Stimulated activated CD8-positive, alpha-beta memory T cell treated with anti-CD3 and anti-CD28 coated beads, Interleukin-2, amount 100 ng/mL, for 48 hours (primary cell): ENCODE measurements around the gene USP2.
"Not testable (repeated sequence)": the region's sequence is repeated elsewhere in the genome, so short reads cannot be mapped to it uniquely, and the experiment has no call there.

Experiments used
- DNase-seq, 2 donors: peaks; one replicate each; pipeline ENCODE4 v3.0.0-alpha.2; 2020; ENCODE audit warnings: low read depth in 2 of 2

The USP2 gene

GRCh38 chr11:119414321-119414720, 32.8 kb upstream of the USP2 start:
- DNase-seq = no peak

- DNase-seq = no peak
Observed at GRCh38 chr11:119412072-119412471, 30.6 kb upstream of the USP2 start.

GRCh38 chr11:119410501-119410900, 29.0 kb upstream of the USP2 start:
- DNase-seq = no peak

GRCh38 chr11:119409731-119410130, 28.2 kb upstream of the USP2 start:
- DNase-seq = no peak

DNA sequence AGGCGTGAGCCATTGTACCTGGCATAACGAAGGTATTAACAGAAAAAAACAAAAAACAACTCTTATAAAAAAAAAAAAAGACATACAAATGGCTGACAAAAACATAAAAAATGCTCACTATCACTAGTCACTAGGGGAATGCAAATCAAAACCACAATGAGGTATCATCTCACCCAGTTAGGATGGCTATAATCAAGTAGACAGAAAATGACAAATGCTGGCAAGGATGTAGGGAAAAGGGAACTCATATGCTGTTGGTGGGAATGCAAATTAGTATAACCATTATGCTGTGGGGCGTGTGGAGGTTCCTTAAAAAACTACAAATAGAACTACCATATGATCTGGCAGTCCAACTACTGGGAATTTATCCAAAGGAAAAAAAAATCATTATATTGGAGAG, 24.5 kb upstream of the USP2 start:
- DNase-seq = no peak

DNA sequence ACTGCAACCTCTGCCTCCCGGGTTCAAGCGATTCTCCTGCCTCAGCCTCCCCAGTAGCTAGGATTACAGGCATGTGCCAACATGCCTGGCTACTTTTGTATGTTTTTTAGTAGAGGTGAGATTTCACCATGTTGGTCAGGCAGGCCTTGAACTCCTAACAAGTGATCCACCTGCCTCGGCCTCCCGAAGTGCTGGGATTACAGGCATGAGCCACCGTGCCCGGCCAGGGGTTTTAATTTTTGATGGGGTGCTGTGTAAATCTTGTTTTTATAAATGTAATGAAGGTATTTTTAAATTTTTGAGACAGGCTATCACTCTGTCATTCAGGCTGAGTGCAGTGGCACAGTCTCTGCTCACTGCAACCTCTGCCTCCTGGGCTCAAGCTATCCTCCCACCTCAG, 24.0 kb upstream of the USP2 start:
- not testable (repeated sequence) for DNase-seq

DNA sequence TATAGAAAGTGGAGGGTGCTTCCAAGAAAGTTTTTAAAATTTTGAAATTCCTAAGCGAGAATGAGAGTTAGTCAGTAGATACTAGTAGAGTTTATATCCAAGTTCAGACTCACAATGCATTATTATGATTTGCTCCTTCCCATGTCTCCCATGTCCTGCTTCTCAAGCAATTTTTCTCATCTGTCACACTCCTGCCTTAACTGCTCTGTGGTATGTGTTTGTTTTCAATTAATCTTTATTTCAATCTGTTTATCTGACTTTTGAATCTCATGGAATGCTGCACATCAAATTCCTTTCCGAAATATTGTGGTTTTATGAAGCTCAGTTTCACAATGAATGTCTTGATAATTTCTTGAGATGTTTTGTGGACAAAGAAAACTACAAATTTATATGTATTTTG, 23.4 kb upstream of the USP2 start:
- no peak for DNase-seq

DNA sequence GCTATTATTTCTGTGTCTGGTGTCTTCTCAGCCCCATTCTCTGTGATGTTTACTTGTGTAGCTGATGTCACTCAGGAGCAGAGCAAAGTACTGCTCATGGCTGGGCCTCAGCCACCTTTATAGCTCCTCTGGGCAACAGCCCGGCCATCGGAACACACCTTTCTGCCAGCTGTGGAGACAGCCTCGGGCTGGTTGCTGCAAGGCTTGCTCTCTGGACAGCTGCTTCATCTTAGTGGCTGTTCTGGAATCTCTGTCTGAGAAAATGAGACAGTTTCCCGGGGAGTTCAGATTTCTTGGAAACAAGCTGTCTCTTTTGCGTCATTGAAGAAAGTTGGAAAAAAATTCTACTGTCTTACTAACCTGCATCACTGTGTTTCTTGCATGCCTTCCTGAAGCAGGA, 21.5 kb upstream of the USP2 start:
- no peak for DNase-seq

GRCh38 chr11:119402470-119402869, 21.0 kb upstream of the USP2 start:
- no peak for DNase-seq

GRCh38 chr11:119400860-119401259, 19.4 kb upstream of the USP2 start:
- no peak for DNase-seq

- DNase-seq = no peak
Observed at GRCh38 chr11:119397740-119398139, 16.2 kb upstream of the USP2 start.

DNA sequence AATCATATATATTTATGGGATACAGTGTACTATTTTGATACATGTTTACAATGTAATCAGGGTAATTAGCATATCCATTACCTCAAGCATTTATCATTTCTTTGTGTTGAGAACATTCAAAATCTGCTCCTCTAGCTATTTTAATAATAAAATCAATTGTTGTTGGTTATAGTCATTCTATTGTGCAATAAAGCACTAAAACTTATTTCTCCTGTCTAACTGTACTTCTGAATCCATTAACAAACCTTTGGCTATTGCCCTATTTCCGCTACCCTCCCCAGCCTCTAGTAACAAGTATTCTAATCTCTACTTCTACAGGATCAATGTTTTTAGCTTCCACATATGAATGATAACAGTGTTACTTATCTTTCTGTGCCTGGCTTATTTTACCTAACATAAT, 15.3 kb upstream of the USP2 start:
- DNase-seq = no peak

- DNase-seq = no peak
Observed at GRCh38 chr11:119391275-119391674, 9.8 kb upstream of the USP2 start.

DNA sequence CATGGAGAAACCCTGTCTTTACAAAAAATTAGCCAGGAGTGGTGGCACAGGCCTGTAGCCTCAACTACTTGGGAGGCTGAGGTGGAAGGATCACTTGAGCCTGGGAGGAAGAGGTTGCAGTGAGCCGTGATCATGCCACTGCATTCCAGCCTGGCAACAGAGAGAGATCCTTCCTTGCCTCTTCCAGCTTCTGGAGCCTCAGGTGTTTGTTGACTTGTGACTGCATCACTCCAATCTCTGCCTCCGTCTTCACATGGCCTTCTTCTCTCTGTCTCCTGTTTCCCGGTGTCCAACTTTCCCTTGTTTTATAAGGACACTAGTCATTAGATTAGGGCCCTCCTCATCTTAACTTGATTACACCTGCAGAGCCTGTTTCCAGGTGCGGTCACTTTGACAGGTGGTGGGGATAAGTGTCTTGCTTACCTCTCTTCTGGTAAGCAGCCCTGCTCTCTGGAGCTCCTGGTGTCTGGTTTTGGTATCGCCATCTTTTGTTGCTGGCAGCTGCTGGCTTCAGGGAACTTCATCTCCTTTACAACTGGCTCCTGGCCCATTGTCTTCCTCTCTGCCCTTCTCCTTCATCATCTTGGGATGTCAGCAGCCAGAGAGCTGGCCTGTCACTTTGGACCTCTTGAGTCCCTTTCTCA, 8.2 kb upstream of the USP2 start:
- DNase-seq = no peak

- DNase-seq = no peak
Observed at GRCh38 chr11:119388103-119388502, 6.6 kb upstream of the USP2 start.

DNA sequence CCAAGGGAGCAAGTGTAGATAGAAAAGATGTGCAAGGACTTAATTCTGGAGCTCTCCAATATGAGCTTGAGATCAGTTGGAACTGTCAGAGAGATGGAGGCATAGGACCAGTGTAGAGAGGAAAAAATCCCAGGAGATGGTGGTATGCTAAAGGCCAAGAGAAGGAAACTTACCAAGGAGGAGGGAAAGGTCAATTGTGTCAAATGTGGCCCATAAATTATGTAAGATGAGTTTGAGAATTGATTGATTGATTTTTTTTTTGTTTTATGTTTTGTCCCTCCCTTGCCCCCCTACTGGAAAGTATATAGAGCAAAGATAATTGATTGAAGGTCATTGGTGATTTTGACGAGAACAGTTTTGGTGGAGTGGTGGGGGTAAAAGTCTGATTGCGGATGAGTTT, 2.8 kb upstream of the USP2 start:
- no peak for DNase-seq

DNA sequence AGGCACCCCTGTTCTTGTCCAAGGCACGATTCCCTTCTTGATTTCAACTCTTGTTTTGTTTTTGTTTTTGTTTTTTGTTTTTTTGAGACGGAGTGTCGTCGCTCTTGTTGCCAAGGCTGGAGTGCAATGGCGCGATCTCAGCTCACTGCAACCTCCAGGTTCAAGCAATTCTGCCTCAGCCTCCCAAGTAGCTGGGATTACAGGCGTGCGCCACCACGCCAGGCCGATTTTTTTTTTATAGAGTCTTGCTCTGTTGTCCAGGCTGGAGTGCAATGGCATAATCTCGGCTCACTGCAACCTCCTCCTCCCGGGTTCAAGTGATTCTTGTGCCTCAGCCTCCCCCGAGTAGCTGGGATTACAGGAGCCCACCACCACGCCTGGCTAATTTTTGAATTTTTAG, 1.0 kb upstream of the USP2 start:
- DNase-seq = not testable (repeated sequence)

DNA sequence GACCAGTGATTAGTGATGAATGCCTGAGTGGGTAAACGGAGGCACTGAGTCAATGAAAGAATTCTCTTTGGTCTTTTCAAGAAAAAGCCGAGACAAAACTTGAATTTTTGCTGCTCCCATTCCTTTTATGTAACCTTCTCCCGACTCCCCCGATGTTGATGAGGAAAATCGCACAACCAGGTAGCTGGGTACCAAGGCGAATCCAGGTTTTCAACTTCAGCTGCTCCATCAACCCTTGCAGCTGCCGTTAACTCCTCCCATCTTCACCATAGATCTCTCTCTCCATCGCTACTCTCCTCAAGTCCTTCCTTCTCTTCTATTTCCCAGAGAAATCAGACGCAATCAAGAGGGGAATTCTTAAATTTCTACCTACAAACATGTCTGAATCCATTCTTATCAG, 611 bp upstream of the USP2 start:
- no peak for DNase-seq

DNA sequence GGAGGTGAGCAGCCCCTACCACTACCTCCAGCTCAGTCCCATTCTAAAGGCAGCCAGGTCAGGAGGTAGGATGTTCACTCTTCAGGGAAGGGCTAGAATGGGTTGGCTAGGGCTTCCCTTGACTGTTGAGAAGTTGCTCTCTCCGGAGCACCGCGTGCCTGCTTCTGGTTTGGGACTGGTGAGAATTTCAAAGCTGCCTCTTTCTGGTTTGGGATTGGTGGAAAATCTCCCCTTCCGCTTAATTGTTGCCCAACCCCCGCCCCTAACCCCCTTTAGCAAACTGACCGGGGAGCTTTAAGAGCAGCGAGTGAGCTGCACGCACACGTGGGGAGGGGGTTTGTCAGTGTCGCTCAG, 686 bp downstream of the USP2 start:
- no peak for DNase-seq

DNA sequence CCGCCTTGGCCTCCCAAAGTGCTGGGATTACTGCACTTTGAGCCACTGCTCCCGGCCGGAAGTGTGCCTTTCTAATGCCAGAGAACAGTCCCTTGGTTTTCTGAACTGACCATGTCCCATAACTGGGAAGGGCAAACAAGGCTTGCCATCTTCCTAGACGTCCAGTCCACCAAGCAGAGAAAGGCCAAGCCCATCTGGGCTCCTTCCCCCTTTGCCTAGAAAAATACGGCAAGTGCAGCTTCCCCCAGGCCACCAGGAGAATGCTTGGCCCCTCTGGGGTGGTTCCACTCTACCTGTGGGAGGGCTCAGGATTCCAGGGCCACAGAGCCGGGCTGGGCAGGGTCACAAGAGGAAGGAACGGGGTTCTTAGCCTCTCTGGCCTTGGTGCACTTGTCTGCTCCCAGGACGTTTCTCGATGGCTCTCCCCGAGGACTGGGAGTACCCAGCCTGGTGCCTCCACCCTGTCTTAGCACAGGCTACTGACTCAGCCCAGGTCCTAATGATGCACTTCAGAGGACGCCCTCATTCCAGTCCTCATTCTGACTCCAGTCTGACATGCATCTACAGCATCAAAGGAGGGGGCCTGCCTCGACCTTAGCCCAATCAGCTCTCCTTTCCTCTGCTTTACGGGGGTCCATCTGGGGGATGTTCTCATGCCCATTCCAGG, 1.2 kb downstream of the USP2 start:
- DNase-seq = no peak

- no peak for DNase-seq
Observed at GRCh38 chr11:119378851-119379465, 2.5 kb downstream of the USP2 start.

DNA sequence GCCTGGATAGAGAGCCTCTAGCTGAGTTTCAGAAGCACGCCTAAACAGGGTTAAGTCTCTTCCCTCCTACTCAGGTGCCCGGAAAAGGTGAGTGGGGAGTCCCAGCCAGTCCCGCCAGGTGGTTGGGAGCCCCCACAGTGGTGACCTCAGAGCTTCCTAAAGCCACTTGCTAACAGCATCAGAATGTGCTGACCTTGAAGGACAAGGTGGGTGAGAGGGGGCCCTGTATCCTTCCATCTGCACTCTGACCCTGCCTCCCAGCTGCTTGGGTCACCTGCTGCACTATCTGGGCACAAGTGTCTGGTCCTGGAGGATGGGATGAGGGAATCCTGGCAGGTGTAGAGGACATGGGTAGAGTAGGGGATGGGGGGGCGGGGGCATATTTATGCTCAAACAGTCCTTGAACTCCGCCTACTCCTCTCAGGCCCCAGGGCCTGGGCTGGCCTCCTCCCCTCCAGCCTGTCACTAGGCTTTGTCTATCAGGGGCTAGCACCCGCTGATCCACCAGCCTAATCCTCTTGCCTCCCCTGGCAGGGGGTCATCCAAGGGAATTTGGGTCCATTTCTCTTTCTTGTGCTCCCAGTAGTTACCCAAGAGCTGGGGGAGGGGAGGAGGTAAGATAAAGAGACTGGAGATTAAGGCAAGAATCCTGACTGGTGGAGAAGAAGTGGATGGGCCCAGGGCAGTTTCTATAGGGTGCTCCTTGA, 3.4 kb downstream of the USP2 start:
- DNase-seq = no peak
